ENCODE measurements around the gene FHAD1. TPM values are rescaled to one million over a fixed set of nuclear protein-coding genes. Genes with fewer than 3 reads are reported as not detected.
"Not testable (repeated sequence)": the region's sequence is repeated elsewhere in the genome, so short reads cannot be mapped to it uniquely, and the experiment has no call there.

The FHAD1 gene
- total RNA-seq, 1 donor from 2014 or later: 1.3 TPM

GRCh38 chr1:15426492-15427279 lies 179.7 kb downstream of the FHAD1 start:
- H3K27ac Mint-ChIP-seq: no peak overlapping the region
- DNase-seq (ENCODE audit: low spot score in 2 of 2, unreplicated experiment in 2 of 2): no peak
- no peak for TF ChIP-seq CTCF (IDR thresholded peaks at IDR 0.05; ENCODE audit: unreplicated experiment)
- H3K36me3 Mint-ChIP-seq: peaks cover 4% of the 10 kb centered on the region
- H3K9me3 Mint-ChIP-seq: no peaks in the 10 kb centered on the region
- no peak overlapping the region for H3K4me3 Mint-ChIP-seq
- no peaks in the 10 kb centered on the region for H3K27me3 Mint-ChIP-seq (ENCODE audit: low read depth)
- H3K4me1 Mint-ChIP-seq: peaks cover 11% of the 10 kb centered on the region

GRCh38 chr1:15427280-15427666 lies 180.2 kb downstream of the FHAD1 start:
- Mint-ChIP-seq H3K4me1 (peaks cover 11% of the 10 kb centered on the region), H3K9me3 (no peaks in the 10 kb centered on the region), H3K36me3 (peaks cover 4% of the 10 kb centered on the region), H3K27ac (no peak overlapping the region), H3K27me3 (ENCODE audit: low read depth) (no peaks in the 10 kb centered on the region), H3K4me3 (no peak overlapping the region)
- no peak for DNase-seq (ENCODE audit: low spot score in 2 of 2, unreplicated experiment in 2 of 2)
- no peak for TF ChIP-seq CTCF (IDR thresholded peaks at IDR 0.05; ENCODE audit: unreplicated experiment)

- not testable (repeated sequence) for H3K27me3 Mint-ChIP-seq (ENCODE audit: low read depth); DNase-seq (ENCODE audit: low spot score in 2 of 2, unreplicated experiment in 2 of 2); H3K36me3 Mint-ChIP-seq; H3K4me3 Mint-ChIP-seq; H3K27ac Mint-ChIP-seq; H3K9me3 Mint-ChIP-seq
- peaks cover 15% of the 10 kb centered on the region for H3K4me1 Mint-ChIP-seq
These were observed 181.2 kb downstream of the FHAD1 start for GRCh38 chr1:15428252-15428651.

GRCh38 chr1:15428815-15429435 lies 181.9 kb downstream of the FHAD1 start:
- Mint-ChIP-seq H3K36me3 (peaks cover 4% of the 10 kb centered on the region), H3K27me3 (ENCODE audit: low read depth) (no peaks in the 10 kb centered on the region), H3K4me3 (no peak overlapping the region), H3K27ac (no peak overlapping the region), H3K9me3 (no peaks in the 10 kb centered on the region), H3K4me1 (peaks cover 15% of the 10 kb centered on the region)
- no peak for DNase-seq (ENCODE audit: low spot score in 2 of 2, unreplicated experiment in 2 of 2)
- no peak for TF ChIP-seq CTCF (IDR thresholded peaks at IDR 0.05; ENCODE audit: unreplicated experiment)

GRCh38 chr1:15429701-15430149 lies 182.7 kb downstream of the FHAD1 start:
- H3K27ac Mint-ChIP-seq: no peak overlapping the region
- TF ChIP-seq CTCF (IDR thresholded peaks at IDR 0.05; ENCODE audit: unreplicated experiment): no peak
- H3K36me3 Mint-ChIP-seq: peaks cover 4% of the 10 kb centered on the region
- peaks cover 15% of the 10 kb centered on the region for H3K4me1 Mint-ChIP-seq
- no peaks in the 10 kb centered on the region for H3K9me3 Mint-ChIP-seq
- H3K27me3 Mint-ChIP-seq (ENCODE audit: low read depth): no peaks in the 10 kb centered on the region
- DNase-seq (ENCODE audit: low spot score in 2 of 2, unreplicated experiment in 2 of 2): no peak
- H3K4me3 Mint-ChIP-seq: no peak overlapping the region
